GM08714 (cell line): ENCODE results near the gene ZG16B.
A peak's percentile ranks its signal among the peaks of the same experiment; 100 is the strongest.

ENCODE experiments used
- H3K4me3 ChIP-seq: fragments of 200-500 bp; sonication (Bioruptor generic); 2 replicates; pipeline ENCODE4 v1.5.1; 2014; ENCODE audit warnings: mild to moderate bottlenecking, low read length, inconsistent platforms
- ZNF274 ChIP-seq: IDR thresholded peaks from 2 replicates; pipeline ENCODE4 v1.6.1; 2012; ENCODE audit warnings: mild to moderate bottlenecking, low read depth, low read length

ZG16B gene

DNA sequence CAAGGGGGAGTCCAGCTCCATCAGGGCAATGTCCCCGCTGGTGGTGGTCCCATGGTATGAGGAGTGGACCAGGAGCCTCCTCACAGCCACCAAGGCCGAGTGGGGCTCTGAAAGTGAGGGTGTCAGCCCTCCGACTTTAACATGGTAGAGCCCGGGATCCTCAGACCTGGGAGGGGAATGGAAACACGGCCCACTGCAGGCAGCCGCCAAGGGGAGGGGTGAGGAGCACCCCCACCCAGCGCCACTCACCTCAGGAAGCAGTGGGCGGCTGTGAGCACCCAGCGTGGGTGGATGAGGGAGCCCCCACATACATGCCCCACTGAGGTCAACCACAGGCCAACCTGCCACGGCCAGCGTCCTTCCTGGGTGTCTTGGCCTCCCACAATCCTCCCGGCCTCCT is 10.8 kb downstream of the ZG16B start:
- H3K4me3 ChIP-seq: no peak overlapping the region
- no peak for TF ChIP-seq ZNF274

DNA sequence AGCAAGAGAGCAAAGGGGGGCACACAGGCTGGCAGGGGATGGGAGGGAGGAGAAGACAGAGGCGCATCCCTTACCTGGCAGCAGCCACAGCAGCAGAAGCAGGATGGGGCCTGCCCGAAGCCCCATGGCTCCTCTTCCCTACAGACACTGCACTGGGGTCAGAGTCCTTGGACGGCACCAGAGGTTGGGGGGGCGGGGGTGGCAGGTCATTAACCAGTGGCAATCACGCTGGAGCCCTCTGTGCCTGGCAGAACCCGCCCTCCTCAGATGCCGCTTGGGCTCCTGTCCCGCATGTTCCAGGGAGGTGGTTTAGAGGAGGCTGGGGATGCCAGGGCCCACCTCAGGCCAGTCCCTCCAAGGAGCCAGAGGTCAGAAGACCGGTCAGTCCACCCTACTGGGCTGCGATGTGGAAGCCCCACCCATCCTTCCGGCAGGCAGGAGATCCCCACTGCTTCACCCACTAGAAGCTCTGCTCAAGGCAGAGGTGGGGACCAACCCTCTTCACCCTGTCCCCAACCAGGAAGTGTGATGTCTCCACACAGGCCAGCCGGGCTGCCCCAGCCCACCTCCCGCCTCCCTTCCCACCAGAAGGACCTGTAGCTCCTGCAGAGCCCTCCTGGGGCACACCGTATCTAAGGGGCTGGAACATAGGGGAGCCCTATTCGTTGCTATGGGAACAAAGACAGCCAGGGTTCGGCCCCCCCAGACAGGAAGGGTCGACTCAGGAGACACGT is 11.7 kb downstream of the ZG16B start:
- TF ChIP-seq ZNF274: no peak
- H3K4me3 ChIP-seq: peak overlapping the region; percentile 27; the same call in 1 of the 2 replicates

DNA sequence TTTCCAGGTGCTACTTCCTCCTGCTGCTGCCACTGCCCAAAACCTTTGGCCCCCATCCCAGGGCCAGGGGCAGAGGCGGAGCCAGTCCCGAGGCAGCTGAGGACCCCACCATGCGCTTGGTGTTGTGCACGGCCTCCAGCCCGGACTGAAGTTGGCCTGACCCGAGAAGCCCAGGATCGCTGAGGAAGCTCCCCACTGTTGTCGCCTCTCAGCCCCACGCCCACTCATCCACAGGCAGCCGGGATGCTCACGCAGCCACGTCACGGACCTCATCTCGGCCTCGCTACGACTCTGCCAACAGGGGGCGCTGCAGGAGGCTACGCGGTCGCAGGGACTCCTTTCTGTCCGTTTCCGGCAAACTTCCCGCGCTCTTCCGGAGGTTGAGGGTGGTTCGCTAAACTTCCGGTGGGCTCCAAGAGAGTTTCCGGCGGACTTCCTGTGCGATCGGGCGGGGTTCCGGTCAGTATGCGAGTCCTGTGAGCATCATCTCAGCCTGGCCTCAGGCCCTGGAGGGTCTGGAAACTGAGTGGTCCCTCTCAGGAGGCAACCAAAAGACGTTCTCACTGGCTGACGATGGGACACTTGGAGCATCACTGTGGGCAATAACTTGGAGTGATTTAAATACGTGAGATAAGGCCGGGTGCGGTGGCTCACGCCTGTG is 12.4 kb downstream of the ZG16B start:
- peak overlapping the region; percentile 27; the same call in 1 of the 2 replicates for H3K4me3 ChIP-seq
- no peak for TF ChIP-seq ZNF274

DNA sequence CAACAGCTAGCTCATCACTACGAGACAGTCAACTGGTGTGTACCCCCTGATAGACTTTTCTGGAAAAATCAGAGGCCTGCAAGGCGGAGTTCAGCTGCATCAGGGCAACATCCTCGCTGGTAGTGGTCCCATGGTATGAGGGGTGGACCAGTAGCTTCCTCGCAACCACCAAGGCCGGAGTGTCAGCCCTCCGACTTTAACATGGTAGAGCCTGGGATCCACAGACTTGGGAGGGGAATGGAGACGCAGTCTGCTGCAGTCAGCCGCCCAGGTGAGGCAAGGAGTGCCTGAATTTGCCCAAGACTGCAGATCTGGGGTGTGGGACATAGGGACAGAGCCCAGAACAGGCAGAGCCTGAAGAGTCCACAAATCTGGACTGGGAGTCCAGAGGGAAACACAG is 13.4 kb downstream of the ZG16B start:
- H3K4me3 ChIP-seq: no peak overlapping the region
- no peak for TF ChIP-seq ZNF274

DNA sequence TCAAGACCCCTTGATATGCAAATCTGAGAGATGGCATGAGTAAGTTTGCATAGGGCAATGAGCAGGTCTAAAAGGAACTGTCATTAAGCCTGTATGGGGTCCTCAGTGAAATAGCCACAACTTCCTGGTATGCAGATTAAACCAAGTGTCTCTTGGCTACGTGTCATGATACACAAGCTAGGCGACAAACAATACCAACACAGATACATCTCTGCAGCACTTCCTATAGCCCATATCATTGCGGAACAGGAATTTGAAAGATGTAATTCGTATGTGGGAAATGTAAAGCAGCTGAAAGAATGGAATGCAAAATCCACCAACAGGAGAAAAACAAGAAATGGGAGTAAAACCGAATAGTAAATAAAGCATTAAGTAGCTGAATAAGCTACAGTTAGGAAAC is 15.0 kb downstream of the ZG16B start:
- H3K4me3 ChIP-seq: no peak overlapping the region
- TF ChIP-seq ZNF274: no peak

DNA sequence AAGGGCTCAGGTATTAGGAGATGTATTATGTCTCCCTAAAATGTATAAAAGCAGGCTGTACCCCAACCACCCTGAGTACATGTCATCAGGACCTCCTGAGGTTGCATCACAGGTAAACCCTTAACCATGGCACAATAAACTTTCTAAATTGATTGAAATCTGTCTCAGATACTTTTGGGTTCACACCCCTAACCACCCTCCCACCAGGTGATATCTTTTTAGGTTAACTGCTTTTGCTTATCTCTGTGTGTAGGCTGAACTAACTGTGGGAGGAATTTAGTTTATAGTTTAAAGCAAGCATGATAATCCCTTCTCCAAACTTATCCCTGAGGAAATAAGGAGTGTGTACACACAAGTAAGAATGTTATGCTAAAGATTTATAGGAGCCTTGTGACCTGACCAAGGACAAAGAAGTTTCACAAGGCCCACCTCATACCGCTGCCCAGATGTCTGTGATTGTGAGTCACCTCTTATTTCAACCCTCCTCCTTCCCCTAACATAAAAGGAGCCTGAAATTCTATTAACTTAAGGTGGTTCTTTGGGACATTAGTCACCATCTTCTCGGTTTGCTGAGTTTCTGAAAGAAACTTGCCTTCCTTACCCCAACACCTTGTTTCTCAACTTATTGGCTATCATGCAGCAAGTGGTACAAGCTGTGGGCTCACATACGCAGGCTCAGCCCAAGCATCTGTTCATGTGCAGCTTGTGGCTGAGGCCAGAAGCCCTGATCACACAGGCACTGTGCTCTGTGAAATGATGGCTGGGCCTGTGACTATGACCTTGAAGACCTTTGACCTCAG is 16.6 kb downstream of the ZG16B start:
- H3K4me3 ChIP-seq: no peak overlapping the region
- TF ChIP-seq ZNF274: no peak

DNA sequence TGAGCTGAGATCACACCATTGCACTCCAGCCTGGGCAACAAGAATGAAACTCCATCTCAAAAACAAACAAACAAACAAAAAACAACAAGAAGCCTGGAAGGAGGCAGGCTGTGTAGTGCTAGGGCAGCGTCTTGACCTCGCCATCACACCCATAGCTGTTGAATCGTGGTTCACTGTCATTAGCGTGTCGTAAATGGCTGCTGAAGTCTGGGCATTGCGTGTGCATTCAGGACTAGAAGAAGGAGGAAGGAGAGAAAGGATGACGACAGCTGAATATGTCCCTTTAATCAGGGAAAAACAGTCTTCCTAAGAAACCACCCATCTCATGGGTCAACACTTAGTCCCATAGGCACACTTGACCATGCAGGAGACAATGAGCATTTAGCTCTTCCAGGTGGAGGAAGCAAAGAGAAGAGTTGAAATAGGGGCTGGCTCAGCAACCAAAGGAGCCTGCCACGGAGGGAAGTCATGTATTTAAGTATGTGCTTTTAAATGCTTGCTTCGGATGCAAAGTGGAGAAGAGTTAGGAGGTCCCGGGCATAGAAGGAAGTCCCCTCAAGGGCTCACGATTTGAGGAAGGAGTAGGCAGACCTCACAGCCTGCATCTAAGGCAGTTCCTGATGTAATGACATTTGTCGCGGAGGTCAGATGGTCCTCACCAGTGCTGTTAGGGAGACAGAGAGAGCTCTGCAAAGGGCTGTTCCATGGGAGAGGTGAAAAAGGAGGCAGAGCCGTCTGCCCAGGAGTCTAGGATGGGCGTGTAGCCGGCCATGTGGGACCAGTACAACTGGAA is 19.0 kb downstream of the ZG16B start:
- TF ChIP-seq ZNF274: no peak
- H3K4me3 ChIP-seq: no peak overlapping the region

DNA sequence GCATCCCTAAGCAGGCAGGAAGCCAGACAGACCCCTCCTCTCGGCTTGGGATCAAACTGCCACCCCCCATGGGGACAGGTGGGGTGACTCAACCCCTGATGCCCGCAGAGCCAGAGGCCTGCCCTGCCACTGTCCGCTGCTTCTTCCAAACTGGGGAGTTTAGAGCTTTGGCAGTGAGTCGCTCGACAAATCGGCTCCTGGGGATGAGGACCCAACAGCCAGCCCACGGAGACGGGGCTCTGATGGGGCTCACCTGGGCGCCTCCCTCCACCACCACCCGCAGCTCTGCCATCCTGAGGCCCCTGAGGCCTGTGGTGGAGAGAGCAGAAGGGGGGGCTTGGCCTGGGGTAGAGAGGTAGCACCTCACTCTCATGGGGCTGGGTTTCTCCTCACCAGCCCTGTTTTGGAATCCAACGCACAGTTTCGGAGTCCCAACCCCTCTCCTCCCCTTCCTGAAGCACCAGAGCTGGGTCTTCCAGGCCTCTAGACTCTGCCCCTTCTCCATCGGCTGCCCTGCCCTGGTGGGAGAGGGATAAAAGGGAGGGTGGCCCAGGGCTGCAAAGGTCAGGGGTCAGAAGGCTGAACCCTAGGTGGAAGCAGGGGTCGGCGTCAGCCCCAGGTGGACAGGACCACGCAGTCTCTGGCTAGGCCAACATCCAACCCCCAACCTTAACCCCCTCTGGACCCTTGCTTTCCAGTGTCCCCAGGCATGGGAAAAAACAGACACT is 22.1 kb downstream of the ZG16B start:
- no peak overlapping the region for H3K4me3 ChIP-seq
- TF ChIP-seq ZNF274: no peak

DNA sequence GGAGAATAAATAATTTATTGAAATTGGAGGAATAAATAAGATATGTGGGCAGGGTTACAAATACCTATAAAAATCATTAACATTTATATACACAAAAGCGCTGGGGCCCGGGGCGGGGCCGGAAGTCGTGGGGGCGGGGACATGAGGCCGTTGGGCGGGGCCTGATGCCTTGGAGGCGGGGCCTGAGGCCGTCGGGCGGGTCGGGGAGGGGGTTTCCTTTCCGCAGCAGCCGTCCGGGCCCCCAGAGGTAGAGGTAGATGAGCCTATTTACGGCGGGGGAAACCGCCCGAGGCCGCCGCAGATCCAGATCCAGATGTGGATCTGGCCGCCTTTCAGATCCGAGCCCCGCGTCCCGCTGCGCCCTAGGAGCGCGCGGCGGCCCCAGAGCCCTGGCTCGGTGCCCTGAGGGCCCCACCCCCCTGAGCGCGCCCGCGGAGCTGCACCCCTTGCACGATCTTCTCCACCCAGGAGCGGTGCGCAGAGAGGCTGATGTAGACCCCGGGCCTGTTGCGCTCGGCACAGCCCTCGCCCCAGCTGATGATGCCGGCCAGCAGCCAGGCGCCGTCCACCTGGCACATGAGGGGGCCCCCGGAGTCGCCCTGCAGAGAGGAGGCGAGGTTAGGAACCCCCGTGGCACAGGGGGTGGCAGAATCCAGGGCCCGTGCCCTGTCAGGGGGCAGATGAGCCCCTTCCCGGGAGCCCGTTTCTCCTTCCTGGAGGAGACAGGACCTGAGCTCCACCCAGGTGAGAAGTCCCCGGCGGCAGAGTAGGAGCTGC is 22.8 kb downstream of the ZG16B start:
- no peak for TF ChIP-seq ZNF274
- H3K4me3 ChIP-seq: no peak overlapping the region

DNA sequence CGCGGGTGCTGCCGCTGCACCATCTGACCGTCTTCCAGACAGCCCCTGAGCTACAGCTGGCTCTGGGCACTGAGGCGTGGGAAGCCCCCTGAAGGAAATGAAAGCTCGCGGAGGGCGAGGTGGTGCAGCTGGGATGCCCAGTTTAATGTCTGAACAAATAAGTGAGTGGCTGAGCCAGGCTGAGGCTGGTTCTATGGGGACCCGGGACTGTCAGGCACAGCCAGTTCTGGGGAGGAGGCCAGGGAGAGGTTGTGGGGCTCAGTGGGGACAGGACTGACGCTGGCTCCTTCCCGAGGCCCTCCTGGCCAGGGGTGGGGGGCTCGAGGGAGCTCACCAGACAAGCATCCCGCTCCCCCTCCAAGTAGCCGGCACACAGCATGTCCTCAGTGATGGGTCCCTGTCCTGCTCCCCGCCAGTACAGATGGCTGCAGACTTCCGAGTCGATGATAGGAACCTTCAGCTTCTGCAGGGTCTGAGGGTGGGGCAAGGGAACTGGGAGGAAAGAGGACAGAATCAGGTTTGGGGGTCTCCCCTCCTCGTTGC is 23.5 kb downstream of the ZG16B start:
- no peak for TF ChIP-seq ZNF274
- no peak overlapping the region for H3K4me3 ChIP-seq

DNA sequence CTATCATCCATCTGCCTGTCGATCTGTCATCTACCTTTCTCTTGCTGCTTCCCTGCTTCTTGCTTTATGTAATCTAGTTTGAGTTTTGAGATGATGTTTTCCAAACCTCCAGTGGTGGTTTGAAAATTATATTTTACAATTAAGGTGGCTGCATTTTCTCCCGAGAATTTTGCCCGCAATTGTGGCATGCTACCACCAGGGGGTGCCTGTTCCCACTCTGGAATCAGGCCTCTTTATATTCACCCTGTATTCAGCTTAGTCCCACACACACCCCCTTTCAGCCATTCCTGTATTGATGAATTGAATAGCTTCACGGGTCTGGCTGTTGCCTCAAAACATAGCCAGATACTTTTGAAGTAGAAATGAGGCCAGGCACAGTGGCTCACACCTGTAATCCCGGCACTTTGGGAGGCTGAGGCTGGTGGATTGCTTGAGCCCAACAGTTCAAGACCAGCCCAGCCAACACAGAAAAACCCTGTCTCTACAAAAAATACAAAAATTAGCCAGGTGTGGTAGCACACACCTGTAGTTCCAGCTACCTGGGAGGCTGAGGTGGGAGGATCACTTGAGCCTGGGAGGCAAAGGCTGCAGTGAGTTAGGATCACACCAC is 24.7 kb downstream of the ZG16B start:
- TF ChIP-seq ZNF274: no peak
- H3K4me3 ChIP-seq: no peak overlapping the region

DNA sequence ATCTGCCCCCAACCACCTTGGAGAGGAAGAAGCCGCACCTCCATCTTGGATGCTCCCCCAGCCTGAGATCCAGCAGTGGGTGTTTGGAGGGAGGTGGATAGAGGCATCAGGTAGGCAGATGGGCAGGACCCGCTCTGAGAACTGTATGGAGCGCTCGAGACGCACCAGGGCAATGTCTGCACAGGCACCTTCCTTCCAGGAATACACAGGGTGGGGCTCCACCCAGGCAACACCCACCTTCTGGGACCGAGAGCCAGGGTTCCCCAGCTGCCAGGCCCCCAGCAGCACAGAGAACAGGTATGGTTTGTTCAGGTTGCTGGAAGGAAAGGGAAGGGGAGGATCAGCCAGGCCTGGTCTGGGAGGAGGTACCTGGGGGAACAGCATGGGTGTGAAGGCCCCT is 25.4 kb downstream of the ZG16B start:
- no peak for TF ChIP-seq ZNF274
- no peak overlapping the region for H3K4me3 ChIP-seq

DNA sequence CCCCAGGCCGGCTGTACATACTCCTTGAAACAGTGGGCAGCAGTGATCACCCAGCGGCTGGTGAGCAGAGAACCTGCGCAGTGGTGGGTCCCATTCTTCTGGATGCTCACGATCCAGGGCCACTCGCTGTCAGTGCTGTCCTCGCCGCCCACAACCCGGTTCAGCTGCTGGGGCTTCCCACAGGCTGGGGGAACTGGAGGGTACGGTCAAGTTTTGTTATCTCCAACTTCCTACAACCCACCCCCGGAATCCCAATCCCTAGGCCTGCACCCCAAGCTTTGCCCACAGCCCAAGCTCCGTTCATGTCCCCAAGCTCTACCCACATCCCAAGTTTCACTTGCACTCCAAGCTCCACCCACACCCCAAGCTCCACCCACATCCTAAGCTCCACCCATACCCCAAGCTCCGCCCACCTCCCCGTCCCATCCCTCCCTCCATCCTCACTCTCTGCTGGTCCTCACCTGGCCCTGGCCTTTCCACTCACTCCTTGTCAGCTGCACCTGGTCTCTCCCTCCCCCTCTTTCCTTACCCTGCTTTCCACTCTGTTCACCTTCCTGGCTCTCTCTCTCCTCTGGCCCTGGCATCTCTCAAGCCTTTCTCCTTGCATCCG is 26.1 kb downstream of the ZG16B start:
- H3K4me3 ChIP-seq: no peak overlapping the region
- TF ChIP-seq ZNF274: no peak
